GM18858 (cell line): ENCODE results near the gene FREY1.

ENCODE experiments used
- ATAC-seq: cut with Tn5 transposase; IDR thresholded peaks from one replicate; pipeline ENCODE4 v1.9.1; 2021; ENCODE audit not compliant: unreplicated experiment

Gene FREY1

GRCh38 chr11:45929486-45930030, 22.5 kb upstream of the FREY1 start:
- ATAC-seq: peak; percentile 12

GRCh38 chr11:45928535-45929215, 21.6 kb upstream of the FREY1 start:
- ATAC-seq: no peak

DNA sequence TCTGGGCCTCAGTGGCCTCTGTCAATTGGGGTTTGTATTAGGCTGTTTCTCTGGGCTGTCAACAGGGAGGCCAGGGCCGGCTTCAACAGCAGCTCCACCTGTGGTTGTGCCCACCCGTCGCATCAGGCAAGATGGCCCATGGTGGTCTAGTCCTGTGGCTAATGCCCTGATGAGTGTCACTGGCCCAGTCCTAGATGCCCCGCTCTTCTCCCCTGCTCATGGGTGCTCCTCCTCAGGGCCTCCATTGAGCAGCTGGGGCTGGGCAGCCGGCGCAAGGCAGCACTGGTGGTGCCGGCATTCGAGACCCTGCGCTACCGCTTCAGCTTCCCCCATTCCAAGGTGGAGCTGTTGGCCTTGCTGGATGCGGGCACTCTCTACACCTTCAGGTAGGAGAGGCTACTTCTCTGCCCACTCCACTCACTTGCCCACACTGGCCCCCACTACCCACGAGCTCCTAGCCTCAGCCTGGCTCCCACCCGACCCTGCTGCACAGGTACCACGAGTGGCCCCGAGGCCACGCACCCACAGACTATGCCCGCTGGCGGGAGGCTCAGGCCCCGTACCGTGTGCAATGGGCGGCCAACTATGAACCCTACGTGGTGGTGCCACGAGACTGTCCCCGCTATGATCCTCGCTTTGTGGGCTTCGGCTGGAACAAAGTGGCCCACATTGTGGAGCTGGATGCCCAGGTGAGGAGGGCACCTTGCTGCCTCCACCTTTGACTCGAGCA, 20.8 kb upstream of the FREY1 start:
- ATAC-seq: no peak

GRCh38 chr11:45927332-45927683, 20.2 kb upstream of the FREY1 start:
- no peak for ATAC-seq

DNA sequence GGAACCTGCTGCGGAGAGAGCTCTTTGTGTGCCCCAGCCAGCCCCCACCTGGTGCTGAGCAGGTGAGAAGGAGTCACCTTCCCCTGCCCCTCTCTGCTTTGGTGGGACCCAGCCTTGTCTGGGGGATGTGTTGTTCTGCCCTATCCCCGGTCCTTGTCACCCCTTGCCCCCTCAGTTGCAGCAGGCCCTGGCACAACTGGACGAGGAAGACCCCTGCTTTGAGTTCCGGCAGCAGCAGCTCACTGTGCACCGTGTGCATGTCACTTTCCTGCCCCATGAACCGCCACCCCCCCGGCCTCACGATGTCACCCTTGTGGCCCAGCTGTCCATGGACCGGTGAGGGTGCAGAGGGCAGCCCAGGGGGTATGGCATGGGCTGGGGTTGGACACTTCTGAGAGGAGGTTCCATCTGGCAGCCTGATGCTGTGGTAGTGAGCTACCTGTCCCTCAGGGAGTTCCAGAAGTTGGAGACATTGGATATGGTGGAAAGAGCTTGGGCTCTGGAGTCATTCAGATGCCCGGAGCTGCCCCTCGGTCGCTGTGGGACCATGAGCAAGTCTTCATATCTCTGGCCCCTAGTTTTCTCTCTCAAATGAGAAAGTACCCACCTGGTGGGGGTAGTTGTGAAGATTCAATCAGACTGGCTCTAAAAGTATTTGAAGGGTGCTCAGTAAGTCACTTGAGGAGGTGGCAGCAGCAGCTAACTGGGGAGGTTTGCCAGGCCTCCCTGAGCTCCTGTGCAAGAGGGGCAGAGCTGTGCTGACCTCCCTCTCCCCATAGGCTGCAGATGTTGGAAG, 19.7 kb upstream of the FREY1 start:
- no peak for ATAC-seq

GRCh38 chr11:45926001-45926401, 18.9 kb upstream of the FREY1 start:
- ATAC-seq: no peak

- ATAC-seq: no peak
These were observed 18.5 kb upstream of the FREY1 start for GRCh38 chr11:45925550-45925949.

DNA sequence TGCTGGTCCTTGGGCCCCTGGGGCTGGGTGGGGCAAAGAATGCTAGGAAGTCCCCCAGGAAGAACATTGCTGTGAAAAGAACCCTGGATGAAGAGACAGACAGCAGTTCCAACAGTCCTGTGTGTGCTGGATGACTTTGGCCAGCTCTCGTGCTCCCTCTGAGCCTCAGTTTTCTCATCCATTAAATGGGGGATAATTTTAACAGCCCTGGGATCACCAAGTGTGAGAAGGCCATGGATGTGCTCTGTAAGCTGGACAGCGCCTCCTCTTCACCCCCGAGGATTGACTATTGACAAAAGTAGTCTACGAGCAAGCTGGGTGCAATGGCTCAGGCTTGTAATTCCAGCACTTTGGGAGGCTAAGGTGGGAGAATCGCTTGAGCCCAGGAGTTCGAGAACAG, 17.9 kb upstream of the FREY1 start:
- no peak for ATAC-seq

DNA sequence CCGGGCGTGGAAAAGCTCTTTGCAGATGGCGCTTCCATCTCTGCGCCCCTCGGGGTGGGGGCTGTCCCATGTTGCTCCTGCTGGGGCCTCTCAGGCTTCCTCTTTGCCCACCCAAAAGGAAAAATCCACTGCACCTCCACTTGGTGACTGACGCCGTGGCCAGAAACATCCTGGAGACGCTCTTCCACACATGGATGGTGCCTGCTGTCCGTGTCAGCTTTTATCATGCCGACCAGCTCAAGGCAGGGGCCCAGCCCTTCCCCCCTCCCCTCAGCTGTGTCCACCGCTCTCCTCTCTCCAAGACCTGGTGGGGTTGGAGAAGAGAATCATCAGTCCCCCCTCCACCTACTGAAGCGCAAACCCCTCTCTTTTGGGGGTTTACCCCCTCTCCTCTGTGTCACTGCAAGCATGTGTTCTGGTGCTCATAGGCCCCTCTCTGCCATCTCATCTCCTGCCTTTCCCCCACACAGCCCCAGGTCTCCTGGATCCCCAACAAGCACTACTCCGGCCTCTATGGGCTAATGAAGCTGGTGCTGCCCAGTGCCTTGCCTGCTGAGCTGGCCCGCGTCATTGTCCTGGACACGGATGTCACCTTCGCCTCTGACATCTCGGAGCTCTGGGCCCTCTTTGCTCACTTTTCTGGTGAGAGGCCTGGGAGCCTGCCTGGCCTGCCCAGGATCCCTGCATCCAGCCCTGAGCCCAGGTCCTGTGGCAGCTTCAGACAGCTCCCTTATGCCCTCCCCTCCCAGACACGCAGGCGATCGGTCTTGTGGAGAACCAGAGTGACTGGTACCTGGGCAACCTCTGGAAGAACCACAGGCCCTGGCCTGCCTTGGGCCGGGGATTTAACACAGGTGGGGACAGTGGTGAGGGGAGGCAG, 17.2 kb upstream of the FREY1 start:
- ATAC-seq: no peak

DNA sequence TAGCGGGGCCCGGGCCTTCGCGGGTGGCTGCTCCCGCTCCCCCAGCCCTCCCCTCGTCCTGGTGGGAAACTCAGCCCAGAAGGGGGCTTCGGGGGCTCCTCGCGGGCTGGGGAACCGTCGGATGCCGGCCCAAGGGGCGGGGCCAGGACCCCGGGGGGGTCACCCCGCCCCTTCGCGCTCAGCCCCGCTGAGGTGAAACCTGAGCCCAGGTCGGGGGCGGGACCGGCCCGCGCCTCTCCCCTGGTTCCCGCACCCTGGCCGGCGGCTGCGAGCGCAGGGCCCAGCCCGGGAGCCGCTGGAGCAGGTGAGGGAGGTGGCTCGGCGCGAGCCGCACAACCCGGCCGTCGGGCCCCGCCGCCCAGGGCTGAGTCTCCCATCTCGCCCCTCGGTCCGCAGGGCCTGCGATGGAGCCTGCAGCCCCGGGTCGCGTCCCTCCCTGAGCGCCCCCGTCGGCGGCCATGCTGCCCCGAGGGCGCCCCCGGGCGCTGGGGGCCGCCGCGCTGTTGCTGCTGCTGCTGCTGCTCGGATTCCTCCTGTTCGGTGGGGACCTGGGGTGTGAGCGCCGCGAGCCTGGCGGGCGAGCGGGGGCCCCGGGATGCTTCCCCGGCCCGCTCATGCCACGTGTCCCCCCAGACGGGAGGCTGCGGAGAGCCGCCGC, 15.5 kb upstream of the FREY1 start, which contains the start of gene LARGE2:
TSS of gene LARGE2 (plus strand) at position 232 of the 658 bp plus-strand sequence. CDS start at position 459, 227 bp downstream.
- ATAC-seq: no peak

DNA sequence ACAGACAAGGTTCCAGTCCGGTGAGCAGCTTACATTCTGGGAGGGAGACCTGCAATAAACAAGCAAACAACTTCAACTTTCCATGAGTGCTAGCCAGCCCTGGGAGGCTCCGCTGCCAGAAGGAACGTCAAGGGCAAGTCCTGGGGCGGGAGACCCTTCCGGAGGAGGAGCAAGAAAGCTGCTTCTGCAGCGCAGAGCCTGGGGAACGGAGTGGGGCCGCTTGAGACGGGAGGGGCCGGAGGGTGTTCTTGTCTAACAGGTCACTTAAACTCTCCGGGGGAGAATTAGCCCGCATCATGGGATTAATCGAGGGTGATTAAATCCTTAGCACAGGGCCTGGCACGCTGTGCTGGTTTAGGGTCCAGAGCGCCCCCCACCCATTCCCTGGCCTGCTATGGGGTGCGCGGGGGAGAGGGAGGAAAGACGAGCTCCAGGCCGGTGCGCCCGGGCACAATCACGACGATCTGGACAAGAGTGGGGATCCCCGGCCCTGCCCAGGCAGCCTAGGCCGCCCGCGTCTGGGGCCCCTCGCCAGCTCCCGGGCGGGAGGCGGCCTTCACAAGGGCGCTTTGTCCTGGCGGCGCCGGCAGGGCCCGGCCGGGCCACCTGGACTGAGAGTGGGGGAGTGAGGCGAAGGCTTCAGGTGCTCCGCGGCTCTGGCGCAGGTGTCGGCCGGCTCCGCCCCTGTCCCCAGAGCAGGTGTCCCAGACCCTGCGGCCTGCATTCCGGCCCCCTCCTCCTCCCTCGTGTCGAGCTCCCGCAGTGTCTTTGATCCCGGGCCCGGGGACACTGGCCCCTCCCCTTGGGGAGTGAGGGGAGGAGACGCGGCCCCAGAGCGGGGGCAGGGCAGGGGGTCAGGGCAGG, 14.7 kb upstream of the FREY1 start:
- no peak for ATAC-seq

DNA sequence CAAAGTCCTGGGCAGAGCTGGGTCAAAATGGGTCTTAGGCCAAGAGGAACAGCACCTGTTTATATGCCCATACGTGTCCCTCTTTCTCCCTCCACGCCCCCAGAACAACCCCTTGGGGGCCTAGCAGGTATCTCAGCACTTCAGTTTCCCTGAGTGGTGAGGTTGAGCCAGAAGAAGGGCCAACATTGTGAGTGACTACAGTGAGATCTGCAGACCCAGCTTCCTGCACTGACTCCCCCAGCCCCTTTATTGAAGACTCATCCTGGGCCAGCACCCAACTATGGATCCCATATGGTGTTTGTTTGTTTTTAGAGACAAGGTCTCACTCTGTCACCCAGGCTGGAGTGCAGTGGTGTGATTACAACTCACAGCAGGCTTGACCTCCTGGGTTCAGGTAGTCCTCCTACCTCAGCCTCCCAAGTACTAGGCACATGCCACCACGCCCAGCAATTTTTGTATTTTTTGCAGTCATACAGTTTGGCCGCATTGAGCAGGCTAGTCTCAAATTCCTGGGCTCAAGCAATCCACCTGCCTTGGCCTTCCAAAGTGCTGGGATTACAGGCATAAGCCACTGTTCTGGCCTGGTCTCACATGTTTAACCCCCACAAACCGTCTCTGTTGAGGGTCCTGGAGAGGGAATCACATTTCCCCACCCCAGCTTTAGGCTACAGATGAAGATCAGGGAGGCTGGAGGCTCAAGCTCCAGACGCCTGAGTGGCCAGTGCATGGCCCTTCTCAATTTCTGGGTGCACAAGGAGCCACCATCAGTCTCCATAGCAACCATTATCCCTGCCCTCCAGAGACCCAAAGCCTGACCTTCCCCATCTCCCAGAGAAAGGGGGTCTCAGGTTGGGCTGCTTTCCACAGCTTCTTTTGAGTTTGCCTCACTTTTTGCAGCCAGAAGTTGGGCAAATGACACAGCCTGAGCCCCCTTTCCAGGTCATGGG, 13.7 kb upstream of the FREY1 start:
- no peak for ATAC-seq

- ATAC-seq: no peak
These were observed 12.9 kb upstream of the FREY1 start for GRCh38 chr11:45919806-45920530.

- ATAC-seq: no peak
These were observed 12.0 kb upstream of the FREY1 start for GRCh38 chr11:45918962-45919675.

GRCh38 chr11:45918331-45918941, 11.4 kb upstream of the FREY1 start:
- peak; percentile 22 for ATAC-seq

- peak; percentile 90 for ATAC-seq
These were observed 10.7 kb upstream of the FREY1 start, which contains the start of gene PEX16 for GRCh38 chr11:45917623-45918330. Gene PEX16, minus strand, starts transcription at chr11:45917877. Its CDS starts 66 bp downstream, at chr11:45917811.
